Mucosa of descending colon (tissue), 3 donors: ENCODE measurements around the gene KIF17. TPM values are rescaled to one million over a fixed set of nuclear protein-coding genes. Genes with fewer than 3 reads are reported as not detected.

ENCODE experiments used
- ATAC-seq: fragments of 200-7000 bp; cut with Tn5 transposase; one replicate; pipeline ENCODE4 v1.9.1; 2020; ENCODE audit warnings: mild to moderate bottlenecking, moderate library complexity
- DNase-seq, 3 donors: peaks; one replicate each; pipeline ENCODE4 v3.0.0-alpha.2; 2020
- H3K36me3 ChIP-seq: fragments of 200-600 bp; one replicate; pipeline ENCODE4 v1.8.0; 2021; ENCODE audit warnings: low read depth, mild to moderate bottlenecking
- H3K4me1 ChIP-seq: fragments of 200-600 bp; one replicate; pipeline ENCODE4 v1.8.0; 2021; ENCODE audit warnings: low read depth, mild to moderate bottlenecking
- H3K4me3 ChIP-seq: fragments of 200-600 bp; one replicate; pipeline ENCODE4 v1.8.0; 2021; ENCODE audit warnings: mild to moderate bottlenecking
- H3K9me3 ChIP-seq: fragments of 200-600 bp; one replicate; pipeline ENCODE4 v1.8.0; 2021; ENCODE audit warnings: mild to moderate bottlenecking
- CTCF ChIP-seq: fragments of 200-600 bp; IDR thresholded peaks from one replicate; pipeline ENCODE4 v1.8.0; 2022; ENCODE audit warnings: antibody characterized with exemption, mild to moderate bottlenecking
- intact Hi-C, 2 donors: fragments of 100-400 bp; cut with DNase I in 1 of 2; cut with micrococcal nuclease in 1 of 2; formaldehyde crosslinking; loops; one replicate each; pipeline versions ENCODE4 v1.11.0 to v1.11.1; 2022; cut with DNase I, micrococcal nuclease
- total RNA-seq, 3 donors: library from RNA; stranded (reverse); fragmentation: NEBNext Ultra II Directional in 2 of 3; extraction: Animal tissue kit (Norgen Biotek cat#: 25700) in 2 of 3; gene quantifications; one replicate each; pipeline versions ENCODE4 v1.2.1 to v1.2.4, GENCODE V29; 2021 to 2023
- donor health status: DM: no; HTN: no; CAD: no; lungs with moderate emphysema.
- donor health status: DM: no; HTN: no; CAD: no.
- donor health status: DM: no; HTN: yes; CAD: no.

KIF17 gene
- total RNA-seq, 3 donors from 2014 or later: 0.20 to 0.63 (median 0.53) TPM

GRCh38 chr1:20624709-20625108 lies 93.1 kb downstream of the KIF17 start:
- H3K4me1 ChIP-seq: no peaks in the 10 kb centered on the region
- no peak for DNase-seq
- intact Hi-C loops: no loop called here
- no peak overlapping the region for H3K4me3 ChIP-seq
- no peak for TF ChIP-seq CTCF
- ATAC-seq: no peak
- no peaks in the 10 kb centered on the region for H3K9me3 ChIP-seq
- H3K36me3 ChIP-seq: no peaks in the 10 kb centered on the region

GRCh38 chr1:20621012-20621411 lies 96.8 kb downstream of the KIF17 start:
- H3K4me1 ChIP-seq: no peaks in the 10 kb centered on the region
- intact Hi-C loops: no loop called here
- ATAC-seq (no peak), DNase-seq (no peak)
- H3K4me3 ChIP-seq: no peak overlapping the region
- no peak for TF ChIP-seq CTCF
- no peaks in the 10 kb centered on the region for H3K9me3 ChIP-seq
- no peaks in the 10 kb centered on the region for H3K36me3 ChIP-seq

GRCh38 chr1:20619999-20620398 lies 97.8 kb downstream of the KIF17 start:
- no peak for ATAC-seq
- intact Hi-C loops: no loop called here
- no peak for TF ChIP-seq CTCF
- no peaks in the 10 kb centered on the region for H3K4me1 ChIP-seq
- no peak for DNase-seq
- H3K36me3 ChIP-seq: no peaks in the 10 kb centered on the region
- no peak overlapping the region for H3K4me3 ChIP-seq
- no peaks in the 10 kb centered on the region for H3K9me3 ChIP-seq

GRCh38 chr1:20618550-20618949 lies 99.3 kb downstream of the KIF17 start:
- Histone ChIP-seq H3K9me3 (no peaks in the 10 kb centered on the region), H3K4me1 (peaks cover 7% of the 10 kb centered on the region), H3K4me3 (no peak overlapping the region), H3K36me3 (no peaks in the 10 kb centered on the region)
- no peak for TF ChIP-seq CTCF
- ATAC-seq (no peak), DNase-seq (no peak)
- intact Hi-C loops: no loop called here

GRCh38 chr1:20616847-20617487 lies 100.8 kb downstream of the KIF17 start:
- ATAC-seq: no peak
- no peak for TF ChIP-seq CTCF
- Histone ChIP-seq H3K9me3 (no peaks in the 10 kb centered on the region), H3K4me3 (no peak overlapping the region), H3K36me3 (no peaks in the 10 kb centered on the region), H3K4me1 (peaks cover 14% of the 10 kb centered on the region)
- intact Hi-C loops: no loop called here
- no peak for DNase-seq
